ENCODE measurements around the gene HHAT. TPM values are rescaled to one million over a fixed set of nuclear protein-coding genes. Genes with fewer than 3 reads are reported as not detected.
"Not testable (repeated sequence)": the region's sequence is repeated elsewhere in the genome, so short reads cannot be mapped to it uniquely, and the experiment has no call there.

The HHAT gene
- total RNA-seq, 1 donor from 2014 or later, result 5.3 TPM

DNA sequence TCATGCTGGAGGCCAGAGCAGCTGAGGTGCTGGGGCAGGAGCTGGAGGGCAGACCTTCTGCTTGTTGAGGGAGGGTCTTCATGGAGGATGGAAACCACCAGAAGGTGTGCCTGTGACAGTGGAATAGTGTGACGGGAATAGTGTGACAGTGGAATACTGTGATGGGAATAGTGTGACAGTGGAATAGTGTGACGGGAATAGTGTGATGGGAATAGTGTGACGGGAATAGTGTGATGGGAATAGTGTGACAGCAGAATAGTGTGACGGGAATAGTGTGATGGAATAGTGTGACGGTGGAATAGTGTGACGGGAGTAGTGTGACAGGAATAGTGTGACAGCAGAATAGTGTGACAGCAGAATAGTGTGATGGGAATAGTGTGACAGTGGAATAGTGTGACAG is 325.1 kb downstream of the HHAT start:
- intact Hi-C loops (cut with DNase I), result no loop called here

DNA sequence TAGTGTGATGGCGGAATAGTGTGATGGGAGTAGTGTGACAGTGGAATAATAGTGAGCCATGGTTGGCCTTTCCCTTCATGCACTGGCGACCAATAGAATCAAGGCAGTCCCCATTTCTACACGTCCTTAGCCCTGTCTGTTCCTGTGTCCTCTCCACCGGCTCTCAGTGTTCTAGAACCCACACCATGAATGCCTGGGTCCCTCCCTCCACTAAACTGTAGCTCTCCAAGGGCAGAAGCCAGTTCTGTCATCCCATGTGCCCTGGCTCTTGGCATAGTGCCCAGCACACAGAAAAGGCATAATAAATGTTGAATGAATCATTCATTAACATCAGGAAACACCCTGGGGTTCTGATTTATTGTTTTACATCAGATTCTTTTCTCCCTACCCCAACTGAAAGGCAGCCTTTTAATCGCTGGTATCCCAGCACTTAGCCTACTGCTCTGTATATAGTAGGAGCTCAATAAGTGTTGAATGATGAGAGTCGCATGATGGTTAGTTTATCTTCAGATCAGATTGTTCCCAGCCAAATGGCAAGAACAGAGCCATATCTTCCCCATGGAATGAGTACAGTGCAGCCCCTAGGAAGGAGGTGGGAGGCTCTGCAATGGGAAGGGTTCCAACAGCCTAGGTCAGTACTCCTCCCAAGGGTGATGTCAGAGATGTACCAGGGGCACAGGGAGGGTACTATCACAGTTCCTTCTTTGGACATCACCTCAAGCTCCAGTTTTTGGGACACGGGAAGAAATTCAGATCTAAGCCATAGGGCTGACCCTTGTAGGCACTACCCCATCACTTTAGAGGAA is 325.7 kb downstream of the HHAT start:
- ATAC-seq (no peak), DNase-seq (no peak)
- intact Hi-C loops (cut with DNase I), result no loop called here
- no peak overlapping the region for H3K27ac ChIP-seq
- H3K36me3 ChIP-seq, result no peaks in the 10 kb centered on the region
- no peaks in the 10 kb centered on the region for H3K9me3 ChIP-seq
- no peak overlapping the region for H3K4me3 ChIP-seq
- TF ChIP-seq, protein P1, sequence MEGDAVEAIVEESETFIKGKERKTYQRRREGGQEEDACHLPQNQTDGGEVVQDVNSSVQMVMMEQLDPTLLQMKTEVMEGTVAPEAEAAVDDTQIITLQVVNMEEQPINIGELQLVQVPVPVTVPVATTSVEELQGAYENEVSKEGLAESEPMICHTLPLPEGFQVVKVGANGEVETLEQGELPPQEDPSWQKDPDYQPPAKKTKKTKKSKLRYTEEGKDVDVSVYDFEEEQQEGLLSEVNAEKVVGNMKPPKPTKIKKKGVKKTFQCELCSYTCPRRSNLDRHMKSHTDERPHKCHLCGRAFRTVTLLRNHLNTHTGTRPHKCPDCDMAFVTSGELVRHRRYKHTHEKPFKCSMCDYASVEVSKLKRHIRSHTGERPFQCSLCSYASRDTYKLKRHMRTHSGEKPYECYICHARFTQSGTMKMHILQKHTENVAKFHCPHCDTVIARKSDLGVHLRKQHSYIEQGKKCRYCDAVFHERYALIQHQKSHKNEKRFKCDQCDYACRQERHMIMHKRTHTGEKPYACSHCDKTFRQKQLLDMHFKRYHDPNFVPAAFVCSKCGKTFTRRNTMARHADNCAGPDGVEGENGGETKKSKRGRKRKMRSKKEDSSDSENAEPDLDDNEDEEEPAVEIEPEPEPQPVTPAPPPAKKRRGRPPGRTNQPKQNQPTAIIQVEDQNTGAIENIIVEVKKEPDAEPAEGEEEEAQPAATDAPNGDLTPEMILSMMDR (IDR thresholded peaks at IDR 0.05), result no peak
- H3K27me3 ChIP-seq (ENCODE audit: low read depth), result no peaks in the 10 kb centered on the region
- no peaks in the 10 kb centered on the region for H3K4me1 ChIP-seq

More for the DNA sequence above, 325.1 kb downstream of the HHAT start:
- no peak for DNase-seq
- ATAC-seq, result peak; percentile 81 to 84
- Histone ChIP-seq H3K36me3 (no peaks in the 10 kb centered on the region), H3K27ac (no peak overlapping the region), H3K4me3 (no peak overlapping the region), H3K4me1 (no peaks in the 10 kb centered on the region), H3K9me3 (no peaks in the 10 kb centered on the region), H3K27me3 (ENCODE audit: low read depth) (no peaks in the 10 kb centered on the region)
- TF ChIP-seq, protein P1 (IDR thresholded peaks at IDR 0.05), result no peak

DNA sequence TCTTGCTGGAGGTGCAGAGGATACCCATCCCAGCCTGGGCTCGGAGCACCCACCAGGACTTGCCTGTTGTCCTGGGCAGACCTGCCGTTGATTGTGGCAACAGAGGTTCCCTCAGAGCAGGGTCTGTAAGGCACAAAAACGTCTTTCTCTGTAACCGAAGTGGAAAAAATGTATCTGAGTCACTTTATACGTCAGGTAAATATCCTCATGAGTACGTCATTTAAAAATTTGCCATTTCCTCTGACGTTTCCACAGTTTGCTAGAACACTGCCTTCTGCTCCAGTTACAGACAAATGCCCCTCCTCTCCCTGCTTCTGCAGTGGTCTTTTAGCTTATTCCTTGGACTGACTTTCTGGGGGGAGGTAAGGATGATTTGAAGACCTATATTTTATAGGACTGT is 326.8 kb downstream of the HHAT start:
- DNase-seq (no peak), ATAC-seq (no peak)
- TF ChIP-seq, protein P1 (IDR thresholded peaks at IDR 0.05), result no peak
- no peak overlapping the region for H3K4me3 ChIP-seq
- H3K4me1 ChIP-seq, result no peaks in the 10 kb centered on the region
- H3K27ac ChIP-seq, result no peak overlapping the region
- intact Hi-C loops (cut with DNase I), result no loop called here
- H3K27me3 ChIP-seq (ENCODE audit: low read depth), result no peaks in the 10 kb centered on the region
- no peaks in the 10 kb centered on the region for H3K36me3 ChIP-seq
- H3K9me3 ChIP-seq, result no peaks in the 10 kb centered on the region

DNA sequence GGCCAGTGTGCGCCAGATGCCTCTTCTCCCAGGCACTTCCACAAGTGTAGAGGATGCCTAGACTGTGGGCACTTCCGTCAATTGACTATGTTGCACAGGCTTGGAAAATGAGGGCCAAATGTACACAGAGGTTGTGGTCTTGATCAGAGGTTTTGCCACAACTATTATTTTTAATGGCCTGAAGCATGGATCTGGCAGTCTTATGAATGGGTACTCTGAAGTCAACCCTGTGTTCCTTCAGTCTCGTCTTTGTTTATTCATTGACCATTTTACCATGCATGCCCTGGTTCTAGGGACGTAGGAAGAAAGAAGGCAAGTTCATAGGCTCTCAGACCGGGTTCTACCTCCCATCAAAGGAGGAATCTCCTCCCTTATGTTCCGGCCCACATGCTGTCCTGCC is 329.1 kb downstream of the HHAT start:
- TF ChIP-seq, protein P1 (IDR thresholded peaks at IDR 0.05), result no peak
- intact Hi-C loops (cut with DNase I), result no loop called here
- no peak for ATAC-seq

DNA sequence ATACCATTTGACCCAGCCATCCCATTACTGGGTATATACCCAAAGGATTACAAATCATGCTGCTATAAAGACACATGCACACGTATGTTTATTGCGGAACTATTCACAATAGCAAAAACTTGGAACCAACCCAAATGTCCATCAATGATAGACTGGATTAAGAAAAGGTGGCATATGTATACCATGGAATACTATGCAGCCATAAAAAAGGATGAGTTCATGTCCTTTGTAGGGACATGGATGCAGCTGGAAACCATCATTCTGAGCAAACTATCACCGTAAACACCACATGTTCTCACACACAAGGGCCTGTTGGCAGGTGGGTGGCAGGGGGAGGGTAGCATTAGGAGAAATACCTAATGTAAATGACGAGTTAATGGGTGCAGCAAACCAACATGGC is 332.8 kb downstream of the HHAT start:
- H3K4me3 ChIP-seq; intact Hi-C loops (cut with DNase I); DNase-seq; H3K36me3 ChIP-seq; H3K27me3 ChIP-seq (ENCODE audit: low read depth); H3K4me1 ChIP-seq; H3K27ac ChIP-seq; H3K9me3 ChIP-seq; ATAC-seq: not testable (repeated sequence)

More for the DNA sequence above, 329.1 kb downstream of the HHAT start:
- no peak for DNase-seq
- Histone ChIP-seq H3K27ac (no peak overlapping the region), H3K4me3 (no peak overlapping the region), H3K9me3 (no peaks in the 10 kb centered on the region), H3K4me1 (no peaks in the 10 kb centered on the region), H3K36me3 (no peaks in the 10 kb centered on the region), H3K27me3 (ENCODE audit: low read depth) (no peaks in the 10 kb centered on the region)

DNA sequence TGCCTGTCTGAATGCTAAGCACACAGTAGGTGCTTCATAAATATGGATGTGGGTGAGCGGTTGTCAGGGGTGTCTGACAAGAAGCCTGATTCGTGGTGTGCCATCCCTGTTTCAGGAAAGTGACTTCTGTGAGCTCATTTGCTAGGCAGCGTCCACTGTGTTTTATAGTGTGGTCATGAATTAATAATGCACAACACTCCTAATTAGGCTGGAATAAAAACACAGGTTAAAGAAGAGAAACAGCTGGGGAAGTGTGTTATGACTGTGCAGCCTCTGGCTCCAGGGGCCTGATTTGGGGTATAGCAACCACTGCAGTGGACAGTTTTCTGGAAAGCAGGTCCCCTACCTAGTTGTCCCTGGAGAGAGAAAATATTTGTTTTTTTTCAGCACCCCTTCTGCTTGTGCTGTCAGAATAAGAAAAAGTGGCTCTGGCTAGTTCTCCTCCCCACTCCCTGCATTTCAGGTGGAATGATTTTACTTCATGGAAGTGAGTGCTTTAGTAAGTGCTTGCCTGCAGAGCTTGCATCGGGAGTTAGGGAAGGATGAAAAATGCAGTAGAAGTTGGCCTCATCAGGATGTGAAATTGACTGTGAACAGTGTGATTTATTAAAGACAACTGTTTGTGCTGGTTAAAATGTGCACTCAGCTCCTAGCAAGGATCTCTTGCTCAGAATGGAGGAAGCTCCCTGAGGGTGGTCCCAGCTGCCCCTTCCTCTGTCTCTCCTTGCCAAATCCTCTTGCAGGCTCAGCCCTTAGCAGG is 333.8 kb downstream of the HHAT start:
- intact Hi-C loops (cut with DNase I), result no loop called here
- Histone ChIP-seq H3K4me3 (no peak overlapping the region), H3K4me1 (no peaks in the 10 kb centered on the region), H3K27ac (no peak overlapping the region), H3K27me3 (ENCODE audit: low read depth) (no peaks in the 10 kb centered on the region), H3K9me3 (no peaks in the 10 kb centered on the region), H3K36me3 (no peaks in the 10 kb centered on the region)
- no peak for ATAC-seq
- TF ChIP-seq, protein P1 (IDR thresholded peaks at IDR 0.05), result no peak
- DNase-seq, result no peak

All from lower lobe of right lung (tissue), 2 donors.